Measurements from ENCODE around the gene GSG1.

Gene GSG1

DNA sequence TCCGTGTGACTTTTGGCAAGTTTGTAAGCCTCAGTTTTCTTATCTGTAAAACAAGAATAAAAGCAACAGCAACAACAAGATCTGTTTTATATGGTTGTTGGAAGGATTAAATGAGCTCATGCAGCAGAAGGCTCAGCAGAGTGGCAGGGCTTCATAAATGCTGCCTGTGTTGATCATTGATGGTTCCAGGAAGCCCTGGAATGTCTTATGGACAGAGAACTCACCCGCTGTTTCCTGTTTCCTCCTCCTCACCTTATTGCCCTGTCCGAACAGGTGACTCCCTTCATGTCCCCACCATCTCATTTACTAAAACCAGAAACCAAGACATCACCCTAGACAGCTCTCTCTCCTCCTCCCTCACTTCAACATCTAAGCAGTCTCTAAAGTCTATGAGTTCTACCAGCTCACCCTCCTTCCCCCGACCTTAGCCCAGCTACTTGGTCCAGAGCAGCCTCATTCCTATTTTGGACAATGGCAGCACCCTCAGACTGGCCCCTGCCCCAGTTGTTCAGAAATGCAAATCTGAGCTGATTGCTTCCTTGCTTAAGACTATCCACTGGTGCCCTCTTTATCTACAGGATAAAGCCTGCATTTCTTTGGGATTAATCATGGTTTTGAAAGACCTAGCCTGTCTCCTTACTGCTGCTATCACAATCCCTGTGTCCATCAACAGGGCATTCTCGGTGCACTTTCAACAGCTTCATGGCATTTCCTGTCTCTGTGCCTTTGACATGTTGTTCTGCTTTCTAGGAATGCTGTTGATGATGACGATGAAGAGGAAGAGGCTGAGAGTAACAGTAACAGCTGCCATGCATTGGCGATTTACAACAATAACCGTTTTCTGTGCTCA, 21.4 kb upstream of the GSG1 start:
- ChIA-PET CTCF (interaction anchor here (0.7 to 1.6 kb wide), 5 partner anchors 10 to 39 kb away, joined by 3 read pairs; no protein-coding TSS in a partner anchor), POLR2A (no interaction called here)
- TF ChIP-seq CTCF (IDR thresholded peaks at IDR 0.05; ENCODE audit: control extremely low read depth, extremely low read depth, low read depth, missing control alignments), result no peak
- DNase-seq (ENCODE audit: extremely low spot score), result no peak

- CTCF ChIA-PET, result interaction anchor here (1.1 kb wide), 1 partner anchor 11 kb away, joined by 4 read pairs; no protein-coding TSS in a partner anchor
- DNase-seq (ENCODE audit: extremely low spot score), result no peak
- POLR2A ChIA-PET, result no interaction called here
- TF ChIP-seq CTCF (IDR thresholded peaks at IDR 0.05; ENCODE audit: control extremely low read depth, extremely low read depth, low read depth, missing control alignments), result no peak
Observed at GRCh38 chr12:13121568-13121967, 18.1 kb upstream of the GSG1 start.

- no peak for DNase-seq (ENCODE audit: extremely low spot score)
- no peak for TF ChIP-seq CTCF (IDR thresholded peaks at IDR 0.05; ENCODE audit: control extremely low read depth, extremely low read depth, low read depth, missing control alignments)
- CTCF ChIA-PET, result interaction anchor here (1.4 to 1.8 kb wide), 2 partner anchors 18 to 205 kb away, joined by 3 to 7 read pairs; no protein-coding TSS in a partner anchor
- POLR2A ChIA-PET, result no interaction called here
Observed at GRCh38 chr12:13120413-13120812, 16.9 kb upstream of the GSG1 start.

DNA sequence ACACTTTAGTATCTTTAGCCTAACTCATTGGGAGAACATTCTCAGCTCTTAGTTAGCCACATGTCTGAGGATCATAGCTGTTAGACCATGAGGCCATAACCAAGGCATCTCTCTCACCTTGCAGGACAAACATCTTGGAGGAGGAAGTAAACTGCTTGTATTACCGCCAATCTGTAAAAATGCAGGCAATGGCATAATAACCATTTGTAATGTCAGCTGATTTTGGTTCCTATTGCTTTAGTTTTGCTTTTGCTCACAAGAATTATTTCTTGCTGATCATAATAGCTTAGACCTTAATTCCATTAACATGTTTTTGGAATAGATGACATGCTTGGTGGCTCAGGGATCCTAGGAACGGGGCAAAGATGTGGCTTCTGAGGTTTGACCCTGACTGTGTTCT, 16.4 kb upstream of the GSG1 start:
- TF ChIP-seq CTCF (IDR thresholded peaks at IDR 0.05; ENCODE audit: control extremely low read depth, extremely low read depth, low read depth, missing control alignments), result no peak
- POLR2A ChIA-PET, result no interaction called here
- DNase-seq (ENCODE audit: extremely low spot score), result no peak
- CTCF ChIA-PET, result interaction anchor here (1.4 to 1.8 kb wide), 2 partner anchors 17 to 204 kb away, joined by 3 to 7 read pairs; no protein-coding TSS in a partner anchor

DNA sequence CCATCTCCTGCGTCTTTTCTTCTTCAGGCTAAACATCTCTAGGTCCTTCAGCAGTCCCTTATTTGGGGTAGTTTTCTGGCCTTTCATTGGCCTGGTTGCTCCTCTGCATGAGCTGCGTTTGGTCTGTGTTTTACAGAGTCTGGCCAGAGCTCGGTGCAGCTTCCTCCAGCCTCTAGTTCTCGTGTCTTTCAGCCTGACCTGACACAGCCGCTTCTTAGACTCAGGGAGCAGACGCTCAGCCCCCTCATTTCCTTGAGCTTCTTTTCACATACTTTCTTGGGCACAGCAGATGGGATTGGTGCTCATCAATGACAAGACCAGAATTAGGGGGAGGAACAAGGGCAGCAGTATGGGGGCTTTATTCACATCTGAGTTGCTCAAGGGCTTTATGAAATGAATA, 13.6 kb upstream of the GSG1 start:
- TF ChIP-seq CTCF (IDR thresholded peaks at IDR 0.05; ENCODE audit: control extremely low read depth, extremely low read depth, low read depth, missing control alignments), result no peak
- no peak for DNase-seq (ENCODE audit: extremely low spot score)
- POLR2A ChIA-PET, result no interaction called here
- CTCF ChIA-PET, result interaction anchor here (0.8 to 2.3 kb wide), 3 partner anchors 12 to 95 kb away, joined by 3 to 6 read pairs (median 4); no protein-coding TSS in a partner anchor

GRCh38 chr12:13116259-13116658, 12.8 kb upstream of the GSG1 start:
- no peak for DNase-seq (ENCODE audit: extremely low spot score)
- TF ChIP-seq CTCF (IDR thresholded peaks at IDR 0.05; ENCODE audit: control extremely low read depth, extremely low read depth, low read depth, missing control alignments), result no peak
- ChIA-PET CTCF (interaction anchor here (0.8 to 2.3 kb wide), 4 partner anchors 12 to 96 kb away, joined by 3 to 6 read pairs (median 4); no protein-coding TSS in a partner anchor), POLR2A (no interaction called here)
